ENCODE data around the gene PRKD2.
A peak's percentile ranks its signal among the peaks of the same experiment; 100 is the strongest.

Gene PRKD2

GRCh38 chr19:46710687-46711086 is 6.2 kb downstream of the PRKD2 start:
- no peak for DNase-seq (ENCODE audit: low read depth in 3 of 3)

- DNase-seq (ENCODE audit: low read depth in 3 of 3): peak; percentile 72 to 87 (median 83)
Observed at GRCh38 chr19:46704379-46705076, 12.4 kb downstream of the PRKD2 start.

GRCh38 chr19:46700704-46701103 is 16.2 kb downstream of the PRKD2 start:
- no peak for DNase-seq (ENCODE audit: low read depth in 3 of 3)

GRCh38 chr19:46698395-46699321 is 18.3 kb downstream of the PRKD2 start:
- no peak for DNase-seq (ENCODE audit: low read depth in 3 of 3)

GRCh38 chr19:46697204-46697960 is 19.5 kb downstream of the PRKD2 start:
- DNase-seq (ENCODE audit: low read depth in 3 of 3): no peak

GRCh38 chr19:46696866-46697203 is 20.1 kb downstream of the PRKD2 start:
- DNase-seq (ENCODE audit: low read depth in 3 of 3): no peak

GRCh38 chr19:46696052-46696451 is 20.9 kb downstream of the PRKD2 start:
- DNase-seq (ENCODE audit: low read depth in 3 of 3): no peak

- no peak for DNase-seq (ENCODE audit: low read depth in 3 of 3)
Observed at GRCh38 chr19:46693760-46694159, 23.2 kb downstream of the PRKD2 start.

GRCh38 chr19:46692918-46693722 is 23.8 kb downstream of the PRKD2 start:
- DNase-seq (ENCODE audit: low read depth in 3 of 3): no peak

GRCh38 chr19:46691948-46692347 is 25.0 kb downstream of the PRKD2 start:
- no peak for DNase-seq (ENCODE audit: low read depth in 3 of 3)

GRCh38 chr19:46691104-46691503 is 25.8 kb downstream of the PRKD2 start:
- DNase-seq (ENCODE audit: low read depth in 3 of 3): no peak

GRCh38 chr19:46689358-46689757 is 27.6 kb downstream of the PRKD2 start:
- no peak for DNase-seq (ENCODE audit: low read depth in 3 of 3)

- DNase-seq (ENCODE audit: low read depth in 3 of 3): no peak
Observed at GRCh38 chr19:46687438-46688145, 29.3 kb downstream of the PRKD2 start.

- no peak for DNase-seq (ENCODE audit: low read depth in 3 of 3)
Observed at GRCh38 chr19:46685189-46685588, 31.7 kb downstream of the PRKD2 start.

GRCh38 chr19:46678110-46678732 is 38.7 kb downstream of the PRKD2 start:
- DNase-seq (ENCODE audit: low read depth in 3 of 3): peak; percentile 21 to 42 (median 34)

- no peak for DNase-seq (ENCODE audit: low read depth in 3 of 3)
Observed at GRCh38 chr19:46674416-46675178, 42.3 kb downstream of the PRKD2 start.

GRCh38 chr19:46670813-46671212 is 46.1 kb downstream of the PRKD2 start:
- no peak for DNase-seq (ENCODE audit: low read depth in 3 of 3)

- no peak for DNase-seq (ENCODE audit: low read depth in 3 of 3)
Observed at GRCh38 chr19:46668662-46669061, 48.3 kb downstream of the PRKD2 start.

- DNase-seq (ENCODE audit: low read depth in 3 of 3): no peak
Observed at GRCh38 chr19:46665072-46665471, 51.8 kb downstream of the PRKD2 start.
